Cardiac septum (tissue), 1 donor: ENCODE results near the gene PNKP. TPM values are rescaled to one million over a fixed set of nuclear protein-coding genes. Genes with fewer than 3 reads are reported as not detected.

Experiments
- DNase-seq: peaks from one replicate; pipeline ENCODE4 v3.0.0-alpha.2; 2020; ENCODE audit warnings: low spot score
- intact Hi-C: fragments of 100-400 bp; cut with DNase I; formaldehyde crosslinking; loops from one replicate; pipeline ENCODE4 v1.14.0; 2022
- total RNA-seq: library from RNA; stranded (reverse); fragmentation: NEBNext Ultra II Directional; extraction: Animal tissue kit (Norgen Biotek cat#: 25700); gene quantifications from one replicate; pipeline ENCODE4 v1.2.1, GENCODE V29; 2021
- donor health status: DM: no; HTN: no; CAD: no.

Gene PNKP
- total RNA-seq, 1 donor from 2014 or later, result 49.5 TPM

GRCh38 chr19:49863254-49863934 lies 4.0 kb downstream of the PNKP start:
- DNase-seq, result no peak
- intact Hi-C loops, result no loop called here

- intact Hi-C loops, result no loop called here
- DNase-seq, result no peak
Measured at GRCh38 chr19:49862391-49863253, 4.8 kb downstream of the PNKP start.

- intact Hi-C loops, result no loop called here
- DNase-seq, result no peak
Measured at GRCh38 chr19:49861541-49862378, 5.6 kb downstream of the PNKP start.

- DNase-seq, result no peak
- intact Hi-C loops, result no loop called here
Measured at GRCh38 chr19:49861107-49861506, 6.3 kb downstream of the PNKP start.

- no peak for DNase-seq
- intact Hi-C loops, result no loop called here
Measured at GRCh38 chr19:49860336-49861102, 6.9 kb downstream of the PNKP start.

GRCh38 chr19:49859682-49860335 lies 7.6 kb downstream of the PNKP start:
- no peak for DNase-seq
- intact Hi-C loops, result no loop called here

- intact Hi-C loops, result no loop called here
- no peak for DNase-seq
Measured at GRCh38 chr19:49858088-49858985, 9.0 kb downstream of the PNKP start.

GRCh38 chr19:49857838-49858087 lies 9.6 kb downstream of the PNKP start:
- intact Hi-C loops, result no loop called here
- DNase-seq, result no peak

GRCh38 chr19:49857061-49857837 lies 10.1 kb downstream of the PNKP start:
- intact Hi-C loops, result no loop called here
- no peak for DNase-seq

GRCh38 chr19:49856574-49857021 lies 10.8 kb downstream of the PNKP start:
- intact Hi-C loops, result no loop called here
- DNase-seq, result no peak

- no peak for DNase-seq
Measured at GRCh38 chr19:49855676-49856573, 11.5 kb downstream of the PNKP start.

GRCh38 chr19:49855277-49855675 lies 12.1 kb downstream of the PNKP start:
- intact Hi-C loops, result no loop called here
- no peak for DNase-seq

More at GRCh38 chr19:49855676-49856573, 11.5 kb downstream of the PNKP start:
- intact Hi-C loops, result no loop called here

GRCh38 chr19:49854378-49855263 lies 12.8 kb downstream of the PNKP start:
- DNase-seq, result no peak
- intact Hi-C loops, result no loop called here

GRCh38 chr19:49853852-49854377 lies 13.5 kb downstream of the PNKP start:
- DNase-seq, result no peak
- intact Hi-C loops, result no loop called here

GRCh38 chr19:49852631-49853126 lies 14.7 kb downstream of the PNKP start:
- no peak for DNase-seq
- intact Hi-C loops, result no loop called here
